ENCODE data around the gene PTPRQ.

The PTPRQ gene

GRCh38 chr12:80565271-80565670 is 121.2 kb downstream of the PTPRQ start:
- DNase-seq, result peak; percentile 36

- DNase-seq, result no peak
Measured at GRCh38 chr12:80567401-80567800, 123.4 kb downstream of the PTPRQ start.

DNA sequence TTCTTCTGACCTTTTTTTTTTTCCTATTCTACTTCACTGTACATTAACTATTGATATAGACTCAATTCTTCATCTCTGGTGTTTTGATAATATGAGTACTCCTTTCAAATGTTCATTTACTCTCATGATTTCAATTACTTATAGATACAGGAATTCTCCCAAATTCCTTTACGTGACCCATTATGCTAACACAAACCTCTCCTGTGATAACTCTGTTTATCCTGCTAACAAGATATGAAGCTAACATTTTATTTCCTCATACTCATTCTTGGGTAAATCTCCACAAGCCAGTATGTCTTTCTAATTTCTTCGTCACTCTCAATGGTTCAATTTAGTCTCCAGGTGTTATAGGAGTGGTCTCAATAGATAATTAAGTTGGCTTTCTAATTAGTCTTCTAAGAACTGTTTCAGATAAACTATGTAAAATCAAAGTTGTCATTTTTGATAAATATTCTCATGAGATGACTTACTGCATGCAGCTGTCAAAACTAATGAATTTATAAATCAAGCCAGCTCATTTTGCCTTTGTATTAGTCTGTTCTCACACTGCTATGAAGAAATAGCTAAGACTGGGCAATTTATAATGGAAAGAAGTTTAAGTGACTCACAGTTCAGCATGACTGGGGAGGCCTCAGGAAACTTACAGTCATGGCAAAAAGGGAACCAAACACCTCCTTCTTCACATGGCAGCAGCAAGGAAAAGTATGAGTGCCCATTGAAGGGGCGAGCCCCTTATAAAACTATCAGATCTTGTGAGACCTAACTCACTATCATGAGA is 132.8 kb downstream of the PTPRQ start:
- DNase-seq, result no peak

- DNase-seq, result no peak
Measured at GRCh38 chr12:80580254-80580653, 136.2 kb downstream of the PTPRQ start.

DNA sequence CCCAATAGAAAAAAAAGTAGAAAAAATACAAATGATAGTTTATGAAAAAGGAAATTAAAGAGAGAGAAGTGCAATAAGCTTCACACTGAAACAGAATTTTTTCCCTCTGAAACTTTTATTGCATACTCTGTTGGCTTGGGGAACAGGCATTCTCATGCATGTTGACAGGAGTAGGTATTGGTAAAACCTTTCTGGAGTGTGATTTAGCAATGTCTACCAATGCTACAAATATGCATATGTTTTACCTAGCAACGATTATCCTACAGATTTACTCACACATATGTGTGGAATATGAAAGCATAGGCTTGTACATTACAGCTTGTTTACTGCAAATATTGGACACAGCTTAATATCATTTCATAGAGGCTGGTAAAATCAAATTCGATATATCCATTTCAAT is 137.7 kb downstream of the PTPRQ start:
- DNase-seq, result no peak

DNA sequence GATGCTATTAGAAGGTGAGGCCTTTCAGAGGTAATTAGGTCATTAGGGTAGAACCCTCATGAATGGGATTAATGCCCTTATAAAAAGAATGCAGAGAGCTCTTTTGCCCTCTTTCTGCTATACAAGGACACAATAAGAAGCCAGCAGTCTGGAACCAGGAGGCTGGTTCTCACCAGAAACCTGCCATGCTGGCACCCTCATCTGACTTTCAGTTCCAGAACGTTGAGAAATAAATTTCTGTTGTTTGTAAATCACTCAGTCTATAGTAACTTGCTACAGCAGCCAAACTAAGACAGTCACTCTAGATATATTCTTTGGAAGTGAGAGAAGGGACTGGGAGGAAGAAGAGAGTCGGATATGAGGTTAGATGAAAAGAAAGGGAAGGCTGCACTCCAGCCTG is 138.4 kb downstream of the PTPRQ start:
- no peak for DNase-seq

DNA sequence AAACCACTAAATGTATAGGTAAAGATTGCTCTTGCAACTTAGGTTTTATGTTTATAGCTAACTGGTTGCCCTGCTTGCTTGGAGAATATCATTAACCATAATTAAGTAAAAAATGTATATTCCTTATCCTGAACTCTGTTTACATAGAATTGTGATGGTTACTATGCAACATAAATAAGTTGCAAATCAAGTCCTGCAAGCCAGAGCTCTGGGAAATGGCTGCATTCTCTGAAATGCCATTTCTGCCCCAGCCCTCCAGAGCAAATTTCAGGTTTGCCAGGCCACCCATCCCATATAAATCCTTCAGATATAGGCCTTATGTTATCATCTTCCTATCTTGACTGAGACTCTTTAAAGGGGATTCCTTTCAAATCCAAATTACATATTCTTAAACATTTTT is 145.0 kb downstream of the PTPRQ start:
- DNase-seq, result no peak

DNA sequence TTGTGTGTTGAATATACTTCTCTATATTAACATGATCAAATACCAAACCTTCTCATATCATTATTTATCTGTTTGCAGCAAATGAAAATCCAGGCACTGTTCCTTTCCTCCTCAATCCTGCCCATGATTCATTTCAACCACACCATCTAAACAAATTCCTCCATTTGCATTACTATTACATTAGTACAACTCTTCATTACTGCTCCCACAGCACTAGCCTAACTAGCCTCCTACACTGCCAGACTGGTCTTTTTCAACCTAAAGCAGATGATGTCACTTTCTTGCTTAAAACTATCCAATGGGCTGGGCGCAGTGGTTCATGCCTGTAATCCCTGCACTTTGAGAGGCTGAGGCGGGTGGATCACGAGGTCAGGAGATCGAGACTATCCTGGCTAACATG is 146.1 kb downstream of the PTPRQ start:
- DNase-seq, result no peak

- DNase-seq, result no peak
Measured at GRCh38 chr12:80593766-80594165, 149.7 kb downstream of the PTPRQ start.

- no peak for DNase-seq
Measured at GRCh38 chr12:80596509-80596908, 152.5 kb downstream of the PTPRQ start.

- peak; percentile 15 for DNase-seq
Measured at GRCh38 chr12:80598004-80598606, 154.1 kb downstream of the PTPRQ start.

GRCh38 chr12:80602455-80602854 is 158.4 kb downstream of the PTPRQ start:
- no peak for DNase-seq

GRCh38 chr12:80607361-80608135 is 163.5 kb downstream of the PTPRQ start:
- no peak for DNase-seq

GRCh38 chr12:80617733-80618132 is 173.7 kb downstream of the PTPRQ start:
- DNase-seq, result no peak

- DNase-seq, result no peak
Measured at GRCh38 chr12:80620281-80620680, 176.2 kb downstream of the PTPRQ start.

DNA sequence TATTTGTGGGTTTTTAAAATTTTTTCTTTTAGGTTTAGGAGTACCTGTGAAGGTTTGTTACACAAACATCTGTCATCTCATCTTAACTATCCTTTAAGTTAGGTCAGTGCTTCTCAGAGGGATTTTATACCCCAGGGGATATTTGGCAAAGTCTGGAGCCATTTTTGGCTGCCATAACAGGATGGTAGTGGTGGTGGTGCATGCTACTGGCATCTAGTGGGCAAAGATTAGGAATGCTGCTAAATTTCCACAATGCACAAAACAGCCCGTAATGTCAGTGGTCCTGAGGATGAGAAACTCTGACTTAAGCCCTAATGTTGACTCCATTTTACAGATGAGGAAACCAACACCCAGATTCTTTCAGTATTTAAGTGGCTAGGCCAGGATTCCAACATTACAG is 178.2 kb downstream of the PTPRQ start:
- no peak for DNase-seq

DNA sequence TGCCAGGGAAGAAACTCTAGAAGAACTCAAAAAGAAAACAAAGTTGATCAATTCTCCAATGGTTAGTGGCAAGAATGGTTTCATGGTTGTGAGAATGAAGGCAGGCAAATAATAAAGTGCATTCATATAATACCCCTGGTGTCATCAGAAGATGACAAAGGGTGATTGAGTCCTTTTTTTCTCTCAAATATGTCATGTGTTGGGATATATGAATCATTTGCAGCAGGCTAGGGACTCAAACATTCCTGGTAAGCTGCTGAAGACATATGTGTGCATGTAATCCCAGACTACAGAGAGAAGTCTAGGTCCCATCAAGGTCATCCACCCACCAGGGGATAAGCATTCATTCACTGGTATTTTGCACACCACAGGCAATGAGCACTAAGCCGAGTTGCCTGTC is 181.0 kb downstream of the PTPRQ start:
- DNase-seq, result no peak

DNA sequence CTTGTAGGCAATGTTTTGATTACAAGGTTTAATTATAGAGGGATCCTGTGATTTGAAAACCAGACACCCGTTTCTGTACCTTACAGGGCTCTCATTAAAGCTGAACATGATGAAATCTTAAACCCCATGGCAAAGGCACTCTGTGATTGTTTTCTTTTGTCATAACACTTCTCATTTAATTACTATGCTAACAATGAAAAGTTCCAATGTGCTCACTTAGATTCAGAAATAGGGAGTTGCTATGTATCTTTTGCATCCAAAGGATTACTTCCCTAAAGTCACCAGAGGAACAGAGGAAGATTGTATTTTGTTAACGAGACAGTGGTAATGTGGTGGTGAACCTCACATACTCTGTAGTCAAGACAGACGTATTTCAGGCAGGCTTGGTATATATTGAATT is 181.9 kb downstream of the PTPRQ start:
- DNase-seq, result no peak

- no peak for DNase-seq
Measured at GRCh38 chr12:80627782-80628181, 183.7 kb downstream of the PTPRQ start.

DNA sequence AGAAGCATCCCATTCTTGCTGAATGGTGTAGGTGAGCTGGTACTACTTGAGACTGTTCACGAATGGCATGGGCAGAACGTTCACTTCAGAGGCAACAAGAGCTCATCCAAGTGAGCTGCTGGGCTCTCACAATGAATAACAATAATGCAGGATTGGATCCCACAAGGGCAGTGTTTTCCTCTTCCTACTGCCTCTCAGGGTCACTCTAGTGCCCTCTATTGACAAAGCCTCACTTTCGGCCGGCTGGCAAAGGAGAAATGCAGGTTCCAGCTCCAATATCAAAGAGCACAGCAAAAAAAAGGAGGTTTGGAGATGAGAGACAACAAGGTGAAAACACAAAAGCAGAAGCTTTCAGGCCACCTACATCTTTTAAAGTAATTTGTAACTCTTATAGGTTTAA is 188.8 kb downstream of the PTPRQ start:
- DNase-seq, result no peak

DNA sequence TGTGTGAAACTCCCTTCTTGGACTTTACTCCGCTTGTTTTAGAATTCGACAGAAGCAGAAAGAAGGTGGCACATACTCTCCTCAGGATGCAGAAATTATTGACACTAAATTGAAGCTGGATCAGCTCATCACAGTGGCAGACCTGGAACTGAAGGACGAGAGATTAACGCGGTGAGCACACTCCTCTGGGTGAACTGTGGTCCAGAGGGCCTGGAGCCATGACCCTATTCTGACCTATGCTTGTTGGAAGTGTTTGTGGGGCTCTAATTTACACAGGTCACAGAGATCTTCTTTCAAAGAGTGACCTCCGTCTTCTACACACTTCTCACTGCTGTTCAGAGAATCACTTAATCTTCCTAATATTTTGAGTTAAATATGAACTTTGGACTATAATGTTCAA is 190.9 kb downstream of the PTPRQ start:
- no peak for DNase-seq

GRCh38 chr12:80636832-80637231 is 192.8 kb downstream of the PTPRQ start:
- DNase-seq, result no peak

- DNase-seq, result no peak
Measured at GRCh38 chr12:80641936-80642335, 197.9 kb downstream of the PTPRQ start.

- no peak for DNase-seq
Measured at GRCh38 chr12:80643961-80644360, 199.9 kb downstream of the PTPRQ start.
